ENCODE results near the gene ASCL5.

GRCh38 chr1:201088395-201088794, 38.6 kb downstream of the ASCL5 start:
- TF ChIP-seq CTCF (IDR thresholded peaks at IDR 0.05; ENCODE audit: insufficient read depth, low read length, poor library complexity, severe bottlenecking) (no peak), EZH2phosphoT487 (conservative IDR thresholded peaks at IDR 0.05; ENCODE audit: low read length) (no peak)
